ENCODE measurements around the gene ARMCX5. TPM values are rescaled to one million over a fixed set of nuclear protein-coding genes. Genes with fewer than 3 reads are reported as not detected.

Gene ARMCX5
- 21.9 and 28.1 TPM in 2 replicates for total RNA-seq

GRCh38 chrX:102599084-102599950 is at the start of gene ARMCX5:
Gene ARMCX5 (plus strand): TSS chrX:102599515. CDS start chrX:102602142, 2,627 bp downstream.

GRCh38 chrX:102651242-102652011 is 52.1 kb downstream of the ARMCX5 start, which contains the start of gene GPRASP1:
Gene GPRASP1 (plus strand): TSS chrX:102651483. CDS start chrX:102653914, 2,431 bp downstream.

Other genes starting within 250 kb of the ARMCX5 start
- not detected in 2 replicates for gene NXF2B, start 159.5 kb upstream of the ARMCX5 start, total RNA-seq
- gene TCP11X2, start 127.7 kb upstream of the ARMCX5 start, total RNA-seq = not detected in 2 replicates
- 0.33 and 0.86 TPM in 2 replicates for gene TMSB15A, start 82.8 kb upstream of the ARMCX5 start, total RNA-seq
- 1.5 and 1.8 TPM in 2 replicates for gene GPRASP1, start 52.0 kb downstream of the ARMCX5 start, total RNA-seq
- 12.4 and 20.5 TPM in 2 replicates for gene GPRASP2, start 112.9 kb downstream of the ARMCX5 start, total RNA-seq
- gene GPRASP3, start 121.2 kb downstream of the ARMCX5 start, total RNA-seq = 3.4 and 6.0 TPM in 2 replicates

Data from dermis lymphatic vessel endothelial cell (primary cell).